NCI-H526 (cell line): ENCODE results near the gene FLT3.
"Not testable (repeated sequence)": the region's sequence is repeated elsewhere in the genome, so short reads cannot be mapped to it uniquely, and the experiment has no call there.

Source experiments
- DNase-seq, 2 experiments: peaks; one replicate each; lab custom pipeline; 2025; lab: John Stamatoyannopoulos, UW

Gene FLT3

DNA sequence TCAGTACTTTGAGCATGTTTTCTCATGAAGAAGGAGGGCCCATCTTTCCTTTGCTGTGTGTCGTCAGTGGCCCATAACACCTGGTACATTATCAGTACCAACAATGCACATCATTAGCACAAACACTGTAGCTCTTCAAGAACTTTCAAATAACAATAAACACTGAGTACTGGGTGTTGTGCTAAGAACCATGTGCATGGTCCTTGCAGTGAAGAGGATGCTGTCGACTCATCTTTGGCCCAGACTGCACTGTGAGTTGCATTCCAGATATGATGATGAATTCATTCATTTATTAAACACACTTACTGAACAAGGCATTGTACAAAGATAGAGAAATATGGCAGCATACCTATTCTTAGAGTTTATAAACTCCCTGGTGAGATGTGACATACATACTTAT lies 55.8 kb downstream of the FLT3 start:
- DNase-seq = no peak

DNA sequence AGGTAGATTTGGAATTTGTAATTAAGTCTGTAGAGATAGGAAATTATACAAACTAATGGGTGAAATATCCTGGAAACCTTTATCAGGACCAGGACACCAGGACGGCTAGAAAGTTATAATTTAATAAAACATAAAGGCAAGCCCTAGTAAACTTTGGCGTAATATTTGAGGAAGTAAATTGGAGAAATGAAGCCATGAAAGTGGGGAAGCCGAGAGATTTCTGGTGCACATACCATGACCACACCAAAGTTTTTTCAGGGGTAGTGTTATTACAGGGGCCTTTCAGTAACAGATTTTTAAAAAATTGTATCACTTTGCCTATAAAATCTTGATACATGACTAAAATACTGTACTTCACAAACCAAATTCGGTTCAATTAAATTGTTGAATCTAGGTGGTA lies 57.2 kb downstream of the FLT3 start:
- no peak for DNase-seq

GRCh38 chr13:28041501-28041900 lies 58.9 kb downstream of the FLT3 start:
- no peak for DNase-seq

GRCh38 chr13:28041031-28041461 lies 59.3 kb downstream of the FLT3 start:
- no peak for DNase-seq

DNA sequence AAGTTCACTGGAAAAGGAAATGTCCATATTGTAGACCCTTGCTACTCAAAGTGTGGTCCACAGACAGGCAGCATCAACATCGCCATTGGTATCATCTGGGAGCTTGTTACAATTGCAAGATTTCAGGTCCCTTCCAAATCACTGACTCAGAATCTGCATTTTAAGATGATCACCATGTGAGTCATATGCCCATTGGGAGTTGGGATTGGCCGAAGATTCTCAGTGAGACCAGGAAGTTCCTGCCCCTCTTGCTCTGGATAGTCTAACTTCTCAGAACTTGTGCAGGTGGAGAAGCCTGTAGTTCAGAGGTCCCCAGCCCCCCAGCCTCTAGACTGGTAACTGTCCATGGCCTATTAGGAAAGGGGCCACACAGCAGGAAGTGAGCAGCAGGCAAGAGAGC lies 63.0 kb downstream of the FLT3 start:
- no peak for DNase-seq

DNA sequence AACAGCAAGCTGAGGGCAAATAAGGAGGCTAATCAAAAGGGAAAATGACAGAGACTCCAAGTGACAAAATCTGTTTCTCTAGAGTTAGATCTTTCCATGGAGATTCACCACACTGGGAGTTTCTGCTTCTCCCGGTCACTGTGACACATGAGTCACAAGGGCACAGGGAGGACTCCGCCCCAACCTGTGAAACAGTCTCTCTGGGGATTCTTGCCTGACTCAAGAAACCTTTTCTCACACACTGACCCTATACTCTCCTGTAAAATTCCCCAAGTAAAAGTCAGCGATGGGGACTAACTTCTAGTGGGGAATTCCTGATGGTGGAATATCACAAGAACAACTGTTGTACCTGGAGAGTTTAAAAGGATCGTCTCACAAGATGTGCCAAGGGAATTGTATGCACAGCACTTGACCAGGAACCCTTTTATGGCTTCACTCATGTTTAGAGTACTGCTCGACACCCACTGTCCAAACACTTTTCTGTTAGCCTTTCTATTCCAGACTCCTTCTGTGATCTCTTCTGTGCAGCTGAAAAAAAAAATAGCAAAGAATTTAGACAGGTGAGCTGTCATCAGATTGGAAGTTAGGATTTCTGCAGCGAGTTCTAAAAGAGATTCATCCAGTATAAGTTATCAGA lies 65.1 kb downstream of the FLT3 start:
- DNase-seq = no peak

- no peak for DNase-seq
These were observed 66.3 kb downstream of the FLT3 start for GRCh38 chr13:28033894-28034655.

- not testable (repeated sequence) for DNase-seq
These were observed 67.9 kb downstream of the FLT3 start for GRCh38 chr13:28032438-28032837.

DNA sequence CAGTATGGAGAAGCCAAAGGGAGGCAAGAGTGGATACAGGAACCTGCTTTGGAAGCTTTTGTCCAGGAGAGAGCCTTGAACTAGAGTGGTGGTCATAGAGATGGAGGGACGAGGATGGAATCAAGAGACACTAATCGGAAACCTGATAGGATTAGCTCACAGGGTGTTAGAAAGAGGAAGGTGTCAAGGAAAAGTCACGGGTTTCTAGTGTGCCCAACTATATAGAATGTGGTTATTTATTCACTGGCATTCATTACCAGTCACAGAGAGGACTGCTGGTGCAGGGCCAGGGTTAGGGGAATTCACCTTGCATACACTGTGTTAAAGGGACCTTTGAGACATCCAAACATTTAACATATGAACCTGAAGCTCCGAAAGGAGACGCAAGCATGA lies 68.5 kb downstream of the FLT3 start:
- DNase-seq = no peak

GRCh38 chr13:28031220-28031895 lies 69.0 kb downstream of the FLT3 start:
- no peak for DNase-seq

- DNase-seq = no peak
These were observed 72.6 kb downstream of the FLT3 start for GRCh38 chr13:28027607-28028364.

DNA sequence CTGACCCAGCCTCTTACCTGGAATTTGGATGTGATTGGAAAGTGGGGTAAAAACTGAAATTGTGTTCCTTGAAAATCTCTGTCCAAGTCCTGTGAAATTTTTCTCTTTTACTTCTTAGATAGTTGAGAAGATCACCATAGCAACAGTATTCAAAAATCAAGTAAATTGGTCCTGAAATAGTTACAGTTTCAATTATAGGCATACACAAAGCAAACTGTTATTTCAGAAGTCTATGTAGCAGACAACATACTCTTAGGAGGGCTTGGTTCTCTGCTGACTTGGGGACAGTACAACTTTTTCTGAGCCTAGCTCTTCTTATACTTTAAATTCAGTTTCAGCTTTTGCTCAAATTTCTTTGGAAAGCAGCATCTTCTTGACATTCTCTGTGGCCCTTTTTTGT lies 73.3 kb downstream of the FLT3 start:
- DNase-seq = no peak

DNA sequence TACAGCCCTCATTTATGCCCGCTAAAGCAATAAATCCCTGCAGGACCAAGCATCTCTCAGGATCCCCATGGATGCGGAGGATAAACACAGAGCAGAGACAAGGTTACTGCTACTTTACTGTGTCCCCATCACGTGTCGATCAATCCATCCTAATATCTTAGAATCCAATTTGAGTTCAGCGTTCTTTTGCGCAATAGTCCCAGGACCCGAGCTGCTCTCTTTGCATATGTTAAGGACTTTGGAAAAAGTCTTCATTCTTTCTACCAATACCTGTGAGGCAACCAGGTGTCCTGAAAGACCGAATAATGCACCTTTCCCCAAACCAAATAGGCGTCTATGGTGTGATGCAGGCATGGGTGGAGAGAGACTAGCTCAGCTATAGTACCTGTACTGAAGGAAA lies 73.9 kb downstream of the FLT3 start:
- no peak for DNase-seq

GRCh38 chr13:28022848-28023518 lies 77.4 kb downstream of the FLT3 start:
- DNase-seq = no peak

DNA sequence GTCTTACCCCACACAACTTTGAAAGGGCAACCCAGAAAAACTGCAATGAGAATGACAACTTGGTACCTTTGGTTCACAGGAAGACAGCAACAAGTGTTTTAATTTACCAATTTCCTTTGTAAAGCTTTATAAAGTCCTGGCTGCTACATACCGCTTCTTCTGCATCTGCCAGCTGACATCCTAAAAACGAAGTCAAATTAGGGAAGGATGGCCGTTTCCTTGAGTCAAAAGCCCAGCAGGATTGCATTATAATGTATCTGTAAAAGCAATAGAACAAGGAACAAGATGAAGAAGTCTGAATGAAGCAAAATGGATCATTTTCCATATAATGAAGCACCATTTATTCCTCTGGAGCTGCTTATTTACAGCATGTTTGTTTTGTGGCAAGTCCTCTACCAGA lies 86.1 kb downstream of the FLT3 start:
- DNase-seq = no peak

DNA sequence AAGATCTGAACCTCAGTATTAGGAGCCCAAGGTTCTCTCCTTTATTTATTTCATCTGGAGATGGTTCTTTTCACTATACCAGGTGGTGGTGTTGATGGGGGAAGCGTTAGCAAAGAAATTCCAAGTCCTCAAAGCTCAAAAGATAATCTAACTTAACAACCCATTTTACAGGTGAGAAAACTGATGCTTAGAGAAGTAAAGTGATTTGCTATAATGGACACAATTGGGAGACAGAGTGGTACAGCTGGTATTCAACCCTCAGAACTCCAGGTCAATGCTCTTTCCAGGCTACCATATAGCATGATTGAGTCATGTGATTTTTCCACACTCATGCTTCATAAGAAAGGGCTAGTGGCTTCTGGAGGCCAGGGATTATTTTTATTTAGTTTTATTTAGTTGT lies 86.9 kb downstream of the FLT3 start:
- no peak for DNase-seq

GRCh38 chr13:28012896-28013295 lies 87.5 kb downstream of the FLT3 start:
- no peak for DNase-seq

GRCh38 chr13:28012383-28012782 lies 88.0 kb downstream of the FLT3 start:
- DNase-seq = no peak

- DNase-seq = no peak
These were observed 90.3 kb downstream of the FLT3 start for GRCh38 chr13:28010046-28010445.

DNA sequence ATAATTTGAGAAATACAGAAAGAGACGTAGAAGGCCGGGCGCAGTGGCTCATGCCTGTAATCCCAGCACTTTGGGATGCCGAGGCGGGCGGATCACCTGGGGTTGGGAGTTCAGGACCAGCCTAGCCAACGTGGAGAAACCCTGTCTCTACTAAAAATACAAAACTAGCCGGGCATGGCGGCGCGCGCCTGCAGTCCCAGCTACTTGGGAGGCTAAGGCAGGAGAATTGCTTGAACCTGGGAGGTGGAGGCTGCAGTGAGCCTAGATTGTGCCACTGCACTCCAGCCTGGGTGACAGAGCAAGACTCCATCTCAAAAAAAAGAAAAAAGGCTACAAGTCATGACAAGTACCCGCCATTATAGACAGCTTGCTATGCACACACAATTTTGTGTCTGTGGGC lies 95.4 kb downstream of the FLT3 start:
- DNase-seq = not testable (repeated sequence)

DNA sequence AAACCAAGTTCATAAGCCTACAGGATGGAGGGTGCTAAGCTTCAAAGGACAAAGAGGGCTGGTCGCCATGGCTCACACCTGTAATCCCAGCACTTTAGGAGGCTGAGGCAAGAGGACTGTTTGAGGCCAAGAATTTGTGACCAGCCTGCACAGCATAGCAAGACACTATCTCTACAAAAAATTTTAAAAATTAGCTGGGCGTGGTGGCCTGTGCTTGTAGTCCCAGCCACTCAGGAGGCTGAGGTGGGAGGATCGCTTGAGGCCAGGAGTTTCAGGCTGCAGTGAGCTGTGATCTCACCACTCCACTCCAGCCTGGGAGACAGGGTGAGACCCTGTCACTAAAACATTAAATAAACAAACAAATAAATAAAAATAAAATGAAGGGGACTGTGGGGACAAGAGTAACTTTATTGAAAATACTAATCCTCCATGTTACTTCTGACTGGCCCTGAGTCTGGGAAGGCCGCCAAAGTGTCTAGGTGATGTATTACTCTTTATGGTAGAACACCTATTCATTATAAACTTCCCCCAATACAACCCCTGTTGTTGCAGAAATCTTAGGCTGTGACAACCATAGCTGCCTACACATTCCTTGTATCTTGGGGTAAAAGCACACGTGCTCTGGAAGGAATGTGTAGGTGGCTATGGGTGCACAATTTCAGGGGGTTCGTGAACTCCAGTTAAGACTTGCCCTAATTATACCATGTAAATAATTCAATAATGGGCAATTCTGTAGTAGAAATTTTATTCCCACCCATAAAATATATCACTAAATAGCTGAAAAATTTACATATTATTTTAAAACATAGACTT lies 97.3 kb downstream of the FLT3 start:
- DNase-seq = no peak
